SU-DHL-6 (cell line): Measurements from ENCODE around the gene TENT5C.

Experiments
- H2AFZ ChIP-seq: fragments of 200-600 bp; sonication (generic); 2 replicates; pipeline ENCODE4 v1.6.1; 2014; ENCODE audit warnings: low read depth, mild to moderate bottlenecking, moderate library complexity, mixed read lengths, antibody characterized with exemption, low read length; ENCODE audit not compliant: severe bottlenecking
- H3F3A ChIP-seq: fragments of 200-600 bp; shearing (Covaris generic); 2 replicates; pipeline ENCODE4 v1.6.0; 2016; ENCODE audit warnings: antibody characterized with exemption, mild to moderate bottlenecking; ENCODE audit not compliant: insufficient read depth
- H3K27ac ChIP-seq: fragments of 200-600 bp; sonication (generic); 2 replicates; pipeline ENCODE4 v1.5.1; 2016; ENCODE audit warnings: low read depth, mild to moderate bottlenecking, low read length, moderate library complexity, mixed read lengths
- H3K27me3 ChIP-seq: fragments of 200-600 bp; sonication (generic), shearing (Covaris generic); 2 replicates; pipeline ENCODE4 v1.6.0; 2014; ENCODE audit warnings: mild to moderate bottlenecking, low read length
- H3K36me3 ChIP-seq: fragments of 200-600 bp; sonication (generic); 2 replicates; pipeline ENCODE4 v1.6.1; 2014; ENCODE audit warnings: mild to moderate bottlenecking, low read length, mixed read lengths
- H3K4me2 ChIP-seq: fragments of 300-600, 200-600 bp; shearing (Covaris generic), sonication (generic); 2 replicates; pipeline ENCODE4 v1.6.0; 2014; ENCODE audit warnings: low read length, low read depth, mild to moderate bottlenecking; ENCODE audit not compliant: poor library complexity, severe bottlenecking
- H3K4me3 ChIP-seq: fragments of 200-600 bp; sonication (generic); 2 replicates; pipeline ENCODE4 v1.5.1; 2014; ENCODE audit warnings: antibody characterized with exemption, low read length, mild to moderate bottlenecking, mixed read lengths; ENCODE audit not compliant: insufficient read depth, poor library complexity, severe bottlenecking
- H3K79me2 ChIP-seq: fragments of 200-600 bp; sonication (generic); 2 replicates; pipeline ENCODE4 v1.6.1; 2014; ENCODE audit warnings: mild to moderate bottlenecking, low read length, moderate library complexity; ENCODE audit not compliant: insufficient read depth
- H3K9ac ChIP-seq: fragments of 200-600 bp; sonication (generic); 2 replicates; pipeline ENCODE4 v1.7.0; 2014; ENCODE audit warnings: mild to moderate bottlenecking, low read length
- H3K9me2 ChIP-seq: fragments of 200-600 bp; sonication (generic); replicated peaks from 2 replicates; pipeline ENCODE4 v1.6.1; 2014; ENCODE audit warnings: low read length; ENCODE audit not compliant: insufficient read depth
- H3K9me3 ChIP-seq: fragments of 200-600 bp; sonication (generic); 2 replicates; pipeline ENCODE4 v1.6.1; 2014; ENCODE audit warnings: low read length, mixed read lengths; ENCODE audit not compliant: insufficient read depth
- H4K20me1 ChIP-seq: fragments of 200-600 bp; sonication (generic); 2 replicates; pipeline ENCODE4 v1.6.1; 2014; ENCODE audit warnings: low read depth, mild to moderate bottlenecking, antibody characterized with exemption, low read length, moderate library complexity, mixed read lengths
- CTCF ChIP-seq: fragments of 200-600 bp; sonication (generic); IDR thresholded peaks from one replicate; pipeline ENCODE4 v1.5.1; 2017; ENCODE audit warnings: antibody characterized with exemption, mild to moderate bottlenecking, low read length, moderate library complexity; ENCODE audit not compliant: insufficient read depth, poor library complexity, severe bottlenecking
- EZH2phosphoT487 ChIP-seq: fragments of 200-600 bp; sonication (generic), shearing (Covaris generic); conservative IDR thresholded peaks from 2 replicates; pipeline ENCODE4 v1.6.1; 2018; ENCODE audit warnings: mild to moderate bottlenecking, antibody characterized with exemption, low read length, moderate library complexity, mixed read lengths

Gene TENT5C

GRCh38 chr1:117633936-117634335 lies 28.1 kb downstream of the TENT5C start:
- Histone ChIP-seq H3F3A (no peaks in the 10 kb centered on the region), H3K4me3 (no peak overlapping the region), H2AFZ (no peak overlapping the region), H3K27me3 (no peaks in the 10 kb centered on the region), H3K4me2 (no peak overlapping the region), H3K79me2 (no peaks in the 10 kb centered on the region), H3K27ac (no peak overlapping the region), H4K20me1 (no peaks in the 10 kb centered on the region), H3K9me3 (no peaks in the 10 kb centered on the region), H3K9me2 (no peaks in the 10 kb centered on the region), H3K9ac (no peak overlapping the region), H3K36me3 (no peaks in the 10 kb centered on the region)
- no peak for TF ChIP-seq CTCF
- TF ChIP-seq EZH2phosphoT487 = no peak

- H3K27me3 ChIP-seq = no peaks in the 10 kb centered on the region
- no peak overlapping the region for H3K9ac ChIP-seq
- no peaks in the 10 kb centered on the region for H3F3A ChIP-seq
- H2AFZ ChIP-seq = no peak overlapping the region
- H3K4me2 ChIP-seq = no peak overlapping the region
- no peaks in the 10 kb centered on the region for H3K79me2 ChIP-seq
- TF ChIP-seq CTCF (no peak), EZH2phosphoT487 (no peak)
- H3K9me3 ChIP-seq = no peaks in the 10 kb centered on the region
- H3K36me3 ChIP-seq = no peaks in the 10 kb centered on the region
- no peak overlapping the region for H3K27ac ChIP-seq
- no peak overlapping the region for H3K4me3 ChIP-seq
- H4K20me1 ChIP-seq = no peaks in the 10 kb centered on the region
- no peaks in the 10 kb centered on the region for H3K9me2 ChIP-seq
Measured at GRCh38 chr1:117634631-117635030, 28.8 kb downstream of the TENT5C start.

GRCh38 chr1:117635805-117636204 lies 30.0 kb downstream of the TENT5C start:
- no peak overlapping the region for H3K9ac ChIP-seq
- no peaks in the 10 kb centered on the region for H3K27me3 ChIP-seq
- H3K9me3 ChIP-seq = no peaks in the 10 kb centered on the region
- no peak overlapping the region for H2AFZ ChIP-seq
- no peak for TF ChIP-seq EZH2phosphoT487
- TF ChIP-seq CTCF = no peak
- H3K4me3 ChIP-seq = no peak overlapping the region
- no peaks in the 10 kb centered on the region for H3K9me2 ChIP-seq
- H3K4me2 ChIP-seq = no peak overlapping the region
- H3K79me2 ChIP-seq = no peaks in the 10 kb centered on the region
- H3K27ac ChIP-seq = no peak overlapping the region
- no peaks in the 10 kb centered on the region for H3K36me3 ChIP-seq
- no peaks in the 10 kb centered on the region for H4K20me1 ChIP-seq
- no peaks in the 10 kb centered on the region for H3F3A ChIP-seq
